Right lobe of liver (tissue), 6 donors: ENCODE measurements around the gene CATSPER3. TPM values are rescaled to one million over a fixed set of nuclear protein-coding genes. Genes with fewer than 3 reads are reported as not detected.

Experiments
- ATAC-seq, 4 donors: fragments of 200-7000 bp; cut with Tn5 transposase; one replicate each; pipeline ENCODE4 v1.9.1; 2020; ENCODE audit warnings: mild to moderate bottlenecking in 4 of 4, moderate library complexity in 4 of 4
- DNase-seq, 3 donors: peaks; one replicate each; pipeline ENCODE4 v3.0.0-alpha.2; 2020
- H3K27ac ChIP-seq, 3 donors: fragments of 200-600 bp; one replicate each; pipeline ENCODE4 v1.8.0; 2022
- H3K27me3 ChIP-seq, 2 donors: fragments of 200-600 bp; one replicate each; pipeline ENCODE4 v1.8.0; 2022
- H3K36me3 ChIP-seq, 4 donors: fragments of 200-600 bp; sonication (generic) in 1 of 4; one replicate each; pipeline versions ENCODE4 v1.5.1 to v1.8.0; 2017 to 2022; ENCODE audit warnings: control low read depth in 1 of 4
- H3K4me1 ChIP-seq, 4 donors: fragments of 200-600 bp; sonication (generic) in 1 of 4; one replicate each; pipeline versions ENCODE4 v1.5.1 to v1.8.0; 2017 to 2022; ENCODE audit warnings: control low read depth in 1 of 4
- H3K4me3 ChIP-seq, 3 donors: fragments of 200-600 bp; one replicate each; pipeline ENCODE4 v1.8.0; 2022
- H3K9me3 ChIP-seq, 4 donors: fragments of 200-600 bp; sonication (generic) in 1 of 4; one replicate each; pipeline versions ENCODE4 v1.5.1 to v1.8.0; 2017 to 2022; ENCODE audit warnings: control low read depth in 1 of 4
- CTCF ChIP-seq, 4 donors: fragments of 200-600 bp in 3 of 4; fragments of 450-650 bp in 1 of 4; IDR thresholded peaks; one replicate each; pipeline versions ENCODE4 v1.5.1 to v1.8.0; 2016 to 2022; ENCODE audit warnings: antibody characterized with exemption in 4 of 4, mild to moderate bottlenecking in 2 of 4
- POLR2A ChIP-seq: fragments of 450-650 bp; IDR thresholded peaks from one replicate; pipeline ENCODE4 v1.6.1; 2017; ENCODE audit warnings: antibody characterized with exemption, mild to moderate bottlenecking
- WGBS: methylation state at CpG from one replicate; pipeline ENCODE4 v1.1.6; 2018; ENCODE audit warnings: low coverage, low lambda C conversion rate; ENCODE audit not compliant: insufficient coverage; ENCODE audit errors: missing lambda C conversion rate; 5-methylcytosine and 5-hydroxymethylcytosine counted together
- intact Hi-C, 2 donors: fragments of 100-400 bp; cut with DNase I; formaldehyde crosslinking; loops; one replicate each; pipeline versions ENCODE4 v1.11.2 to v1.14.1; 2022
- total RNA-seq, 6 experiments: library from RNA; depleted of rRNA in 2 of 6; stranded (reverse); fragments of >200 nt in 2 of 6; fragmentation: NEBNext Ultra II Directional in 3 of 6; extraction: Animal tissue kit (Norgen Biotek cat#: 25700) in 3 of 6; gene quantifications; one replicate each; pipeline versions ENCODE4 v1.1.0 to v1.2.4, GENCODE V29; 2016 to 2023
- donor health status: DM: no; HTN: yes; CAD: no.
- donor health status: DM: no; HTN: no; CAD: no.
- donor health status: DM: no; HTN: no; CAD: no.
- donor health status: DM: no; HTN: yes; CAD: no.
- donor health status: DM: no; HTN: yes; CAD: no.

The CATSPER3 gene
- total RNA-seq, 6 experiments from 2014 or later: 0.29 to 1.1 (median 0.81) TPM; not detected in 2

- Histone ChIP-seq H3K4me1 (peaks cover 0 to 11% (median 5%) of the 10 kb centered on the region in 4 donors), H3K4me3 (no peak overlapping the region), H3K36me3 (no peaks in the 10 kb centered on the region), H3K27me3 (no peaks in the 10 kb centered on the region), H3K27ac (no peak overlapping the region), H3K9me3 (no peaks in the 10 kb centered on the region)
- ATAC-seq (no peak), DNase-seq (no peak)
- WGBS: 90% methylated on average over 2 of the region's 11 CpGs
- TF ChIP-seq POLR2A (no peak), CTCF (IDR thresholded peaks at IDR 0.05) (no peak)
- intact Hi-C loops: no loop called here
Measured at GRCh38 chr5:135009736-135010501, 42.2 kb downstream of the CATSPER3 start.

GRCh38 chr5:135010502-135011354 is 43.0 kb downstream of the CATSPER3 start:
- Histone ChIP-seq H3K36me3 (no peaks in the 10 kb centered on the region), H3K4me3 (no peak overlapping the region), H3K9me3 (no peaks in the 10 kb centered on the region), H3K4me1 (peaks cover 0 to 11% (median 5%) of the 10 kb centered on the region in 4 donors), H3K27ac (no peak overlapping the region), H3K27me3 (no peaks in the 10 kb centered on the region)
- intact Hi-C loops: no loop called here
- DNase-seq: no peak
- TF ChIP-seq POLR2A (no peak), CTCF (IDR thresholded peaks at IDR 0.05) (no peak)
- no peak for ATAC-seq
- WGBS: 72% methylated on average over 2 of the region's 3 CpGs

- no peak for TF ChIP-seq CTCF (IDR thresholded peaks at IDR 0.05)
- TF ChIP-seq POLR2A: no peak
- H3K4me1 ChIP-seq: peaks cover 0 to 11% (median 5%) of the 10 kb centered on the region in 4 donors
- WGBS: 90% methylated on average over 2 of the region's 4 CpGs
- H3K27me3 ChIP-seq: no peaks in the 10 kb centered on the region
- H3K36me3 ChIP-seq: no peaks in the 10 kb centered on the region
- H3K4me3 ChIP-seq: no peak overlapping the region
- H3K9me3 ChIP-seq: no peaks in the 10 kb centered on the region
- ATAC-seq: no peak
- intact Hi-C loops: no loop called here
- no peak overlapping the region for H3K27ac ChIP-seq
- peak in 2 of 3 donors; percentile 36 to 45 for DNase-seq
Measured at GRCh38 chr5:135011355-135012032, 43.8 kb downstream of the CATSPER3 start.

- ATAC-seq (no peak), DNase-seq (no peak)
- Histone ChIP-seq H3K36me3 (no peaks in the 10 kb centered on the region), H3K4me3 (no peak overlapping the region), H3K27ac (no peak overlapping the region), H3K4me1 (peaks cover 0 to 11% (median 5%) of the 10 kb centered on the region in 4 donors), H3K9me3 (no peaks in the 10 kb centered on the region), H3K27me3 (no peaks in the 10 kb centered on the region)
- WGBS: no CpG with 5 or more reads among the region's 2 CpGs
- no peak for TF ChIP-seq CTCF (IDR thresholded peaks at IDR 0.05)
- no peak for TF ChIP-seq POLR2A
- intact Hi-C loops: no loop called here
Measured at GRCh38 chr5:135012033-135012588, 44.4 kb downstream of the CATSPER3 start.
